ENCODE results near the gene PLCH1.
A peak's percentile ranks its signal among the peaks of the same experiment; 100 is the strongest.
"Not testable (repeated sequence)": the region's sequence is repeated elsewhere in the genome, so short reads cannot be mapped to it uniquely, and the experiment has no call there.

The PLCH1 gene

GRCh38 chr3:155651489-155652218 is 93.2 kb downstream of the PLCH1 start:
- no peak for DNase-seq (ENCODE audit: insufficient read length, low spot score)
- no peak for FAIRE-seq

GRCh38 chr3:155648013-155648591 is 96.8 kb downstream of the PLCH1 start:
- FAIRE-seq (no peak), DNase-seq (ENCODE audit: insufficient read length, low spot score) (no peak)

- DNase-seq (ENCODE audit: insufficient read length, low spot score) (no peak), FAIRE-seq (no peak)
Measured at GRCh38 chr3:155647206-155647605, 97.7 kb downstream of the PLCH1 start.

GRCh38 chr3:155646669-155647068 is 98.2 kb downstream of the PLCH1 start:
- DNase-seq (ENCODE audit: insufficient read length, low spot score) (no peak), FAIRE-seq (no peak)

GRCh38 chr3:155646128-155646527 is 98.7 kb downstream of the PLCH1 start:
- FAIRE-seq (no peak), DNase-seq (ENCODE audit: insufficient read length, low spot score) (no peak)

- DNase-seq (ENCODE audit: insufficient read length, low spot score) (no peak), FAIRE-seq (no peak)
Measured at GRCh38 chr3:155643581-155644165, 101.2 kb downstream of the PLCH1 start.

- DNase-seq (ENCODE audit: insufficient read length, low spot score): no peak
- FAIRE-seq: no peak
Measured at GRCh38 chr3:155641956-155642355, 102.9 kb downstream of the PLCH1 start.

GRCh38 chr3:155640098-155640497 is 104.8 kb downstream of the PLCH1 start:
- no peak for DNase-seq (ENCODE audit: insufficient read length, low spot score)
- no peak for FAIRE-seq

GRCh38 chr3:155639462-155640055 is 105.3 kb downstream of the PLCH1 start:
- DNase-seq (ENCODE audit: insufficient read length, low spot score): no peak
- FAIRE-seq: no peak

GRCh38 chr3:155638461-155638860 is 106.4 kb downstream of the PLCH1 start:
- not testable (repeated sequence) for FAIRE-seq; DNase-seq (ENCODE audit: insufficient read length, low spot score)

- no peak for FAIRE-seq
- DNase-seq (ENCODE audit: insufficient read length, low spot score): no peak
Measured at GRCh38 chr3:155637567-155637966, 107.3 kb downstream of the PLCH1 start.

GRCh38 chr3:155635056-155635455 is 109.8 kb downstream of the PLCH1 start:
- DNase-seq (ENCODE audit: insufficient read length, low spot score) (no peak), FAIRE-seq (no peak)

- DNase-seq (ENCODE audit: insufficient read length, low spot score) (no peak), FAIRE-seq (no peak)
Measured at GRCh38 chr3:155634121-155634719, 110.7 kb downstream of the PLCH1 start.

GRCh38 chr3:155631323-155632019 is 113.4 kb downstream of the PLCH1 start:
- no peak for FAIRE-seq

GRCh38 chr3:155629556-155629955 is 115.3 kb downstream of the PLCH1 start:
- FAIRE-seq (no peak), DNase-seq (ENCODE audit: insufficient read length, low spot score) (no peak)

More at GRCh38 chr3:155631323-155632019, 113.4 kb downstream of the PLCH1 start:
- no peak for DNase-seq (ENCODE audit: insufficient read length, low spot score)

- DNase-seq (ENCODE audit: insufficient read length, low spot score) (no peak), FAIRE-seq (no peak)
Measured at GRCh38 chr3:155629056-155629455, 115.8 kb downstream of the PLCH1 start.

- DNase-seq (ENCODE audit: insufficient read length, low spot score); FAIRE-seq: not testable (repeated sequence)
Measured at GRCh38 chr3:155622647-155623046, 122.2 kb downstream of the PLCH1 start.

- FAIRE-seq; DNase-seq (ENCODE audit: insufficient read length, low spot score): not testable (repeated sequence)
Measured at GRCh38 chr3:155620552-155620951, 124.3 kb downstream of the PLCH1 start.

GRCh38 chr3:155619118-155619915 is 125.6 kb downstream of the PLCH1 start:
- DNase-seq (ENCODE audit: insufficient read length, low spot score) (no peak), FAIRE-seq (peak; percentile 23)

- FAIRE-seq (no peak), DNase-seq (ENCODE audit: insufficient read length, low spot score) (no peak)
Measured at GRCh38 chr3:155618543-155618942, 126.3 kb downstream of the PLCH1 start.
